ENCODE results near the gene LTBP3. TPM values are rescaled to one million over a fixed set of nuclear protein-coding genes. Genes with fewer than 3 reads are reported as not detected.

The LTBP3 gene
- total and polyA plus RNA-seq, 9 of the 15 experiments (the other 6 are each of a cell fraction or from before 2014, with no cell fraction given), result 0.06 to 20.5 (median 4.8) TPM

GRCh38 chr11:65569973-65570918, 12.1 kb upstream of the LTBP3 start, which contains the start of gene ZNRD2 (continued):
- TF ChIP-seq ZNF609 (CRISPR knock-in tag; IDR thresholded peaks at IDR 0.05; ENCODE audit: borderline replicate concordance) (peak; percentile 87; the same call in 1 of the 2 replicates), RUNX1 (IDR thresholded peaks at IDR 0.05; ENCODE audit: low read depth) (peak; percentile 71; the same call in 1 of the 2 replicates), HDAC2 (IDR thresholded peaks at IDR 0.05) (peak; percentile 89; the same call in 1 of the 2 replicates), CREB1 (IDR thresholded peaks at IDR 0.05) (peak; percentile 99), CREB1 (CRISPR knock-in tag; IDR thresholded peaks at IDR 0.05) (peak; percentile 100), THAP7 (CRISPR knock-in tag; IDR thresholded peaks at IDR 0.05) (0 out of 2 replicates have a peak, but pooled peaks have one; percentile 23), HDAC1 (IDR thresholded peaks at IDR 0.05) (peak in 1 of 2 experiments; percentile 97; a peak in 3 of 4 replicates), SRF (CRISPR knock-in tag; IDR thresholded peaks at IDR 0.05) (peak in 1 of 2 experiments; percentile 5; a peak in 2 of 4 replicates), TEAD4 (IDR thresholded peaks at IDR 0.05; ENCODE audit: low read length) (peak; percentile 21; the same call in 1 of the 2 replicates), TEAD4 (CRISPR knock-in tag; IDR thresholded peaks at IDR 0.05; ENCODE audit: borderline replicate concordance) (no peak), CREB3L1 (IDR thresholded peaks at IDR 0.05; ENCODE audit: borderline replicate concordance, low read depth) (peak; percentile 71; the same call in 1 of the 2 replicates), TCF7 (IDR thresholded peaks at IDR 0.05; ENCODE audit: borderline replicate concordance) (0 out of 2 replicates have a peak, but pooled peaks have one; percentile 72), ZNF12 (CRISPR knock-in tag; IDR thresholded peaks at IDR 0.05) (peak; percentile 76), MLLT1 (IDR thresholded peaks at IDR 0.05) (0 out of 4 replicates have a peak, but pooled peaks of 1 of the 2 experiments have one; percentile 52), MEIS2 (IDR thresholded peaks at IDR 0.05; ENCODE audit: partially characterized antibody) (peak; percentile 72), HES1 (IDR thresholded peaks at IDR 0.05; ENCODE audit: low read depth) (no peak), HMGN3 (IDR thresholded peaks at IDR 0.05; ENCODE audit: borderline replicate concordance, extremely low read depth, insufficient read length, low read depth, low read length) (peak; percentile 92)
